Measurements from ENCODE around the gene STYK1. TPM values are rescaled to one million over a fixed set of nuclear protein-coding genes. Genes with fewer than 3 reads are reported as not detected.
"Not testable (repeated sequence)": the region's sequence is repeated elsewhere in the genome, so short reads cannot be mapped to it uniquely, and the experiment has no call there.

STYK1 gene
- polyA plus RNA-seq, 3 donors from 2014 or later: 1.4 to 2.8 (median 1.8) TPM

DNA sequence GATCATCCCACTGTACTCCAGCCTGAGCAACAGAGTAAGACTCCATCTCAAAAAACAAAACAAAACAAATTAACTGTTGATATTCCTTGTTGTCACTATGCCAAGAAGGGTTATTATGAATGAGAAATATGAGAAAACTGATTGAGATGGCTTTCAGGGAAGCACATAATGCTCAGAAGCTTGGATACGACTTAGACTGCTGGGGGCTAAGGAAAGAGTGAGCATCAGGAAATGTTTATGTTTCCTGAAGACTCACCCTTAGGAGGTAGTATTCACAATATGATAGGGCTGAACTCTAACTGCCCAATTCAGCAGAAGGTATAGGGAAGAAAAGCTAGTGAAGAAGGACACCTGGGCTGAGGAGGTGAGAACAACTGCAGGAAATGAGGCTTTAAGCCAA, 6.3 kb downstream of the STYK1 start:
- Mint-ChIP-seq H3K27ac (peak overlapping the region in 1 of 6 donors; percentile 33), H3K27me3 (ENCODE audit: low read depth in 3 of 3) (peaks cover 0 to 7% (median 5%) of the 10 kb centered on the region in 3 donors), H3K4me1 (peaks cover 24 to 39% of the 10 kb centered on the region in 2 donors), H3K4me3 (peak overlapping the region in 3 of 5 donors; percentile 16 to 40 (median 31)), H3K9me3 (no peaks in the 10 kb centered on the region), H3K36me3 (no peaks in the 10 kb centered on the region)
- no peak for DNase-seq

- Mint-ChIP-seq H3K36me3 (no peaks in the 10 kb centered on the region), H3K27ac (no peak overlapping the region), H3K9me3 (no peaks in the 10 kb centered on the region), H3K27me3 (ENCODE audit: low read depth in 3 of 3) (peaks cover 0 to 9% (median 3%) of the 10 kb centered on the region in 3 donors), H3K4me1 (peaks cover 10 to 23% of the 10 kb centered on the region in 2 donors), H3K4me3 (no peak overlapping the region)
- DNase-seq: no peak
These were observed 9.4 kb downstream of the STYK1 start for GRCh38 chr12:10664499-10664898.

- Mint-ChIP-seq H3K36me3 (no peaks in the 10 kb centered on the region), H3K4me3 (no peak overlapping the region), H3K4me1 (peaks cover 10 to 16% of the 10 kb centered on the region in 2 donors), H3K27ac (no peak overlapping the region), H3K27me3 (ENCODE audit: low read depth in 3 of 3) (peaks cover 0 to 11% (median 3%) of the 10 kb centered on the region in 3 donors), H3K9me3 (no peaks in the 10 kb centered on the region)
- no peak for DNase-seq
These were observed 10.0 kb downstream of the STYK1 start for GRCh38 chr12:10663869-10664268.

DNA sequence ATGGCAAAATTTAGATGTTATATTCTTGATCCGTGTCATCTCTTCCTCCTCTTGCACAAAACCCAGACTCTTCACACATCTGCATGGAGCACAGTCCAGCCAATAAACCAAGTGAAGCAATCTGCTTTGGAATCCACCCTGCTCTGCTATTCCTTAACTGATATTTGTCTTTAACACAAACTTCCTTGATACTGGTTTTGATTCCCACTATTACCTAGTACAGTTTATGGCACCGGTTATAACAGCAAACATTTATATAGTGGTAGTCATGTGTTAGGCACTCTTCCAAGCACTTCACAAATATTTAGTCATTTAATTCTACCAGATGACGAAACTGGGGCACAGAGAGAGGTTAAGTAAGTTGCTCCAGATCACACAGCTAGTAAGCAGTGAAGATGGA, 12.5 kb downstream of the STYK1 start:
- no peaks in the 10 kb centered on the region for H3K4me1 Mint-ChIP-seq
- no peaks in the 10 kb centered on the region for H3K9me3 Mint-ChIP-seq
- no peak for DNase-seq
- H3K4me3 Mint-ChIP-seq: no peak overlapping the region
- H3K27me3 Mint-ChIP-seq (ENCODE audit: low read depth in 3 of 3): peaks cover 3 to 12% (median 8%) of the 10 kb centered on the region in 3 donors
- H3K27ac Mint-ChIP-seq: no peak overlapping the region
- no peaks in the 10 kb centered on the region for H3K36me3 Mint-ChIP-seq

DNA sequence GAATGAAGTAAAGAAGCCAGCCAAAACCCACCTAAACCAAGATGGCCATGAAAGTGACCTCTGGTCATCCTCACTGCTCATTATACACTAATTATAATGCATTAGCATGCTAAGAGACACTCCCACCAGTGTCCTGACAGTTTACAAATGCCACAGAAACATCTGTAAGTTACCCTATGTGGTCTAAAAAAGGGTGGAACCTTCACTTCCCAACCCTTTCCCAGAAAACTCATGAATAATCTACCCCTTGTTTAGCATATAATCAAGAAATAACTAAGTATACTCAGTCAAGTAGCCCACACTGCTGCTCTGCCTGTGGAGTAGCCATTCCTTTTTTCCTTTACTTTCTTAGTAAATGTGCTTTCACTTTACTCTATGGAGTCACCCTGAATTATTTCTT, 19.8 kb downstream of the STYK1 start:
- H3K36me3 Mint-ChIP-seq: peaks cover 0 to 4% (median 0%) of the 10 kb centered on the region in 3 donors
- no peak overlapping the region for H3K4me3 Mint-ChIP-seq
- no peak for DNase-seq
- no peak overlapping the region for H3K27ac Mint-ChIP-seq
- H3K4me1 Mint-ChIP-seq: peaks cover 2 to 20% of the 10 kb centered on the region in 2 donors
- H3K27me3 Mint-ChIP-seq (ENCODE audit: low read depth in 3 of 3): peaks cover 2 to 14% (median 13%) of the 10 kb centered on the region in 3 donors
- H3K9me3 Mint-ChIP-seq: no peaks in the 10 kb centered on the region

DNA sequence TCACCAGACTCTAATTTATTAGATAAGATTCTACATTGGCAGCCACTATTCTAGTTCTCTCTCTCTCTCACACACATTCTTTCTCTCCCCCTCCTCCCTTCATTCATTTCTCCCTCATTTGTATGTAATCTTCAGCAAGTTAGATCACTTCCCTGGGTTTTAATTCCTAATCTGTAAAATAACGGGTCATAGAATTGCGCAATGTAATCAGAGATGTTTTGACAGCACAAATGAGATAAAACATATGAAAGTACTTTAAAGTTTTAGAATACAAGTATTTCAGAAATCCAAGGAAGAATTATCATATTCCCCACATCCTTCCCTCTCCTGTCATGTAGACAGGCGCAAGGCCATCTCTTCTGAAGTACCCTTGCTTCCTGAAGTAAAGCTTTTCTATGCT, 21.7 kb downstream of the STYK1 start:
- Mint-ChIP-seq H3K27ac (no peak overlapping the region), H3K36me3 (peaks cover 8 to 12% (median 8%) of the 10 kb centered on the region in 3 donors), H3K4me3 (no peak overlapping the region), H3K9me3 (peaks cover 0 to 8% (median 6%) of the 10 kb centered on the region in 6 donors), H3K4me1 (peaks cover 2 to 20% of the 10 kb centered on the region in 2 donors), H3K27me3 (ENCODE audit: low read depth in 3 of 3) (peaks cover 2 to 12% (median 8%) of the 10 kb centered on the region in 3 donors)
- no peak for DNase-seq

- H3K4me3 Mint-ChIP-seq; DNase-seq; H3K27me3 Mint-ChIP-seq (ENCODE audit: low read depth in 3 of 3); H3K27ac Mint-ChIP-seq: not testable (repeated sequence)
- peaks cover 2 to 11% of the 10 kb centered on the region in 2 donors for H3K4me1 Mint-ChIP-seq
- H3K9me3 Mint-ChIP-seq: peaks cover 11 to 35% (median 28%) of the 10 kb centered on the region in 6 donors
- H3K36me3 Mint-ChIP-seq: peaks cover 27 to 34% (median 29%) of the 10 kb centered on the region in 3 donors
These were observed 27.3 kb downstream of the STYK1 start for GRCh38 chr12:10646576-10646975.

- peaks cover 4 to 7% (median 5%) of the 10 kb centered on the region in 3 donors for H3K27me3 Mint-ChIP-seq (ENCODE audit: low read depth in 3 of 3)
- H3K4me3 Mint-ChIP-seq: no peak overlapping the region
- H3K27ac Mint-ChIP-seq: no peak overlapping the region
- H3K4me1 Mint-ChIP-seq: peaks cover 2 to 5% of the 10 kb centered on the region in 2 donors
- H3K9me3 Mint-ChIP-seq: peaks cover 11 to 35% (median 28%) of the 10 kb centered on the region in 6 donors
- no peak for DNase-seq
- H3K36me3 Mint-ChIP-seq: peaks cover 27 to 34% (median 29%) of the 10 kb centered on the region in 3 donors
These were observed 27.9 kb downstream of the STYK1 start for GRCh38 chr12:10645910-10646309.

- no peak for DNase-seq
- H3K27me3 Mint-ChIP-seq (ENCODE audit: low read depth in 3 of 3): peaks cover 2 to 5% (median 4%) of the 10 kb centered on the region in 3 donors
- H3K4me1 Mint-ChIP-seq: no peaks in the 10 kb centered on the region
- peaks cover 11 to 25% (median 21%) of the 10 kb centered on the region in 6 donors for H3K9me3 Mint-ChIP-seq
- H3K27ac Mint-ChIP-seq: no peak overlapping the region
- peaks cover 19 to 26% (median 20%) of the 10 kb centered on the region in 3 donors for H3K36me3 Mint-ChIP-seq
- H3K4me3 Mint-ChIP-seq: no peak overlapping the region
These were observed 31.9 kb downstream of the STYK1 start for GRCh38 chr12:10641735-10642500.

DNA sequence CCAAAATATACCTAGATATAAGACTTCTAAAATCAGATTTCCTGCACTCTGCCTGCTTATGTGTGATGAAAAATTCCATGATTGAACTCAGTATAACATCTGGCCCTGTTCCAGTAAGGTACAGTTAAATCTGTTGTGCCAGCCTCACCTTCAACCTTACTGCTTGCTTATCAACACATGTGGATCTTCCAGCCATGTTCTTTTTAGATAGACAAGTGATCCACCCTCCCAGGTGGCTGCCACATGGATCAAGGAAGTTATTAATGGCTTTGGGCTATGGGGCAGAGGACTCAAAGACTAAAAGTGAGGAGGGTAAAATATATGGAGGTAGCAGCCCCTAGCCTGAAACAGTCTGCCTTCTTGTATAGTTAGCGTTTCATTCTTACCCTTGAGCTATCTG, 35.1 kb downstream of the STYK1 start:
- Mint-ChIP-seq H3K4me3 (no peak overlapping the region), H3K4me1 (no peaks in the 10 kb centered on the region), H3K27me3 (ENCODE audit: low read depth in 3 of 3) (peaks cover 3 to 7% (median 5%) of the 10 kb centered on the region in 3 donors)

DNA sequence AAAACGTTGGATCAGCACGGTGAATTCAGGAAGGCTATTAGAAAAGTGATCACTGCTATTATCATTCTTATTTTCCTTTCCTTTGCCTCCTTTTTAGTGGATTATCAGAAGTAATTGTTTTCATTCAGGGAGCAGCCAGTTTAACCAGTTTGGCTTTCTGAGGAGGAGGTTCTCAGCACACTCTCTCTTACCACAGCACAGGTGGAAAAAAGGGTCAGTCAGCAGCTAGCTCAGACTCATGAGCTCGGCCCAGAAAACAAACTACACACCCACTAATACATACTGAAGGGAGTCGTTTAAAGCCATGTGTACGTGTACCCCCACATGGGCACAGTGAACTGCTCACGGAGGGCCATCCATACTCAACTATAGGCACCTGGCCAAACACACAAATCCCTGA, 37.2 kb downstream of the STYK1 start:
- no peak for DNase-seq
- Mint-ChIP-seq H3K4me1 (no peaks in the 10 kb centered on the region), H3K27me3 (ENCODE audit: low read depth in 3 of 3) (peaks cover 0 to 7% (median 4%) of the 10 kb centered on the region in 3 donors), H3K9me3 (no peaks in the 10 kb centered on the region), H3K36me3 (no peaks in the 10 kb centered on the region), H3K4me3 (no peak overlapping the region), H3K27ac (no peak overlapping the region)

More for the DNA sequence above, 35.1 kb downstream of the STYK1 start:
- Mint-ChIP-seq H3K9me3 (no peaks in the 10 kb centered on the region), H3K36me3 (no peaks in the 10 kb centered on the region), H3K27ac (no peak overlapping the region)
- no peak for DNase-seq

GRCh38 chr12:10636124-10636523, 37.7 kb downstream of the STYK1 start:
- H3K36me3 Mint-ChIP-seq: no peaks in the 10 kb centered on the region
- peaks cover 0 to 7% (median 4%) of the 10 kb centered on the region in 3 donors for H3K27me3 Mint-ChIP-seq (ENCODE audit: low read depth in 3 of 3)

DNA sequence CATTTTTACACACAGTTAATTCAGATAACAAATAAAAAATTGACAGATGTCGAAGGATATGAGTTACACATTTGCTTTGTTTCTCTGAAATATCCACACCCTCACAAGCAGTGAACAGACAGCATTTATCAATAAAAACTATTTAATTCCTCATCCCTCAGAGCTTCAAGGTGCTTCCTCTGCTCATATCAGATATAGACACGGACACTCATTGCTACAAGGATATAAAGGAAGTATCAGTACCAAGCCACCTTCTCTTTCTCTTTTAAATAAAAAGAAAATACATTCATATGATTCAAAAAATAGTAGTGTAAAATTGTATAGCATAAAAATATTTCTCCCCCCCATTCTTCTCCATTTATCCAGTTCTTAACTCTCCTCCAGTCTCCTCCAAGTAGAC, 38.5 kb downstream of the STYK1 start:
- no peaks in the 10 kb centered on the region for H3K36me3 Mint-ChIP-seq
- H3K27me3 Mint-ChIP-seq (ENCODE audit: low read depth in 3 of 3): peaks cover 0 to 7% (median 4%) of the 10 kb centered on the region in 3 donors
- no peak overlapping the region for H3K4me3 Mint-ChIP-seq
- no peak for DNase-seq
- H3K4me1 Mint-ChIP-seq: no peaks in the 10 kb centered on the region
- H3K27ac Mint-ChIP-seq: no peak overlapping the region
- no peaks in the 10 kb centered on the region for H3K9me3 Mint-ChIP-seq

More at GRCh38 chr12:10636124-10636523, 37.7 kb downstream of the STYK1 start:
- no peak for DNase-seq
- no peak overlapping the region for H3K27ac Mint-ChIP-seq
- H3K4me3 Mint-ChIP-seq: no peak overlapping the region
- no peaks in the 10 kb centered on the region for H3K9me3 Mint-ChIP-seq
- H3K4me1 Mint-ChIP-seq: no peaks in the 10 kb centered on the region

GRCh38 chr12:10634427-10634826, 39.4 kb downstream of the STYK1 start:
- DNase-seq: no peak
- H3K4me1 Mint-ChIP-seq: no peaks in the 10 kb centered on the region
- no peak overlapping the region for H3K4me3 Mint-ChIP-seq
- no peak overlapping the region for H3K27ac Mint-ChIP-seq
- no peaks in the 10 kb centered on the region for H3K9me3 Mint-ChIP-seq
- H3K36me3 Mint-ChIP-seq: no peaks in the 10 kb centered on the region
- H3K27me3 Mint-ChIP-seq (ENCODE audit: low read depth in 3 of 3): peaks cover 0 to 7% (median 4%) of the 10 kb centered on the region in 3 donors
